Stomach (tissue), 9 donors: ENCODE data around the gene KAT7. TPM values are rescaled to one million over a fixed set of nuclear protein-coding genes. Genes with fewer than 3 reads are reported as not detected.

ENCODE experiments used
- DNase-seq, 2 donors: peaks; one replicate each; pipeline versions ENCODE4 v3.0.0 to v3.0.0-alpha.2; 2013 to 2019
- H3K27ac ChIP-seq, 5 donors: fragments of 200-600 bp in 4 of 5; sonication (generic) in 4 of 5; one replicate each; pipeline ENCODE4 v1.5.1; 2013 to 2019; ENCODE audit warnings: mild to moderate bottlenecking in 1 of 5, moderate library complexity in 1 of 5
- H3K27me3 ChIP-seq, 3 donors: fragments of 200-600 bp; sonication (generic); one replicate each; pipeline ENCODE4 v1.5.1; 2017 to 2019; ENCODE audit warnings: mixed run types in 1 of 3
- H3K36me3 ChIP-seq, 4 donors: fragments of 200-600 bp; sonication (generic); 1 replicate in 3 of 4; 2 replicates in 1 of 4; pipeline ENCODE4 v1.5.1; 2016 to 2019
- H3K4me1 ChIP-seq, 4 donors: fragments of 200-600 bp; sonication (generic); one replicate each; pipeline ENCODE4 v1.5.1; 2016 to 2019
- H3K4me3 ChIP-seq, 4 donors: fragments of 200-600 bp; sonication (generic) in 3 of 4; one replicate each; pipeline ENCODE4 v1.5.1; 2016 to 2019; ENCODE audit warnings: mild to moderate bottlenecking in 1 of 4
- H3K9me3 ChIP-seq, 4 donors: fragments of 200-600 bp; sonication (generic); one replicate each; pipeline ENCODE4 v1.5.1; 2016 to 2019
- EP300 ChIP-seq: sonication (generic); formaldehyde crosslinking; IDR thresholded peaks from one replicate; pipeline ENCODE4 v1.6.1; 2017; ENCODE audit warnings: antibody characterized with exemption
- POLR2A ChIP-seq, 4 donors: fragments of 450-650 bp; IDR thresholded peaks; one replicate each; pipeline ENCODE4 v1.6.1; 2016; ENCODE audit warnings: antibody characterized with exemption in 4 of 4, control low read depth in 2 of 4, mild to moderate bottlenecking in 1 of 4, moderate library complexity in 1 of 4
- POLR2AphosphoS5 ChIP-seq, 3 donors: sonication (generic); formaldehyde crosslinking; IDR thresholded peaks; one replicate each; pipeline ENCODE4 v1.6.1; 2016; ENCODE audit warnings: antibody characterized with exemption in 3 of 3
- WGBS, 5 donors: extraction: QIAGEN DNeasy Blood & Tissue Kit in 3 of 5; methylation state at CpG; one replicate each; pipeline versions ENCODE4 v1.1.5 to v1.1.7; 2013 to 2018; 5-methylcytosine and 5-hydroxymethylcytosine counted together
- intact Hi-C: fragments of 100-400 bp; cut with DNase I; formaldehyde crosslinking; loops from one replicate; pipeline ENCODE4 v1.15.1; 2023; ENCODE audit warnings: low total_unique reads
- polyA plus RNA-seq, 3 donors: library from polyadenylated mRNA; stranded (reverse); fragments of 200-250 nt; gene quantifications; one replicate each; pipeline ENCODE4 v1.2.3, GENCODE V29; 2013
- total RNA-seq, 5 donors: library from RNA; depleted of rRNA; stranded (reverse); fragments of >200 nt; gene quantifications; one replicate each; pipeline versions ENCODE4 v1.1.0 to v1.2.3, GENCODE V29; 2014 to 2016
- TF ChIP-seq, protein P1 (sequence below), 7 experiments: fragments of 450-650 bp in 4 of 7; fragments of 200-600 bp in 3 of 7; sonication (generic) in 3 of 7; IDR thresholded peaks; one replicate each; pipeline ENCODE4 v1.5.1; 2016 to 2019; ENCODE audit warnings: antibody characterized with exemption in 7 of 7, control low read depth in 2 of 7, mild to moderate bottlenecking in 1 of 7
- donor health status: healthy with polysubstance abuse.
- donor health status: Bipolar disorder and iron deficiency.
- donor health status: healthy.

KAT7 gene
- total and polyA plus RNA-seq, 8 donors = 5.0 to 92.4 (median 16.0) TPM

DNA sequence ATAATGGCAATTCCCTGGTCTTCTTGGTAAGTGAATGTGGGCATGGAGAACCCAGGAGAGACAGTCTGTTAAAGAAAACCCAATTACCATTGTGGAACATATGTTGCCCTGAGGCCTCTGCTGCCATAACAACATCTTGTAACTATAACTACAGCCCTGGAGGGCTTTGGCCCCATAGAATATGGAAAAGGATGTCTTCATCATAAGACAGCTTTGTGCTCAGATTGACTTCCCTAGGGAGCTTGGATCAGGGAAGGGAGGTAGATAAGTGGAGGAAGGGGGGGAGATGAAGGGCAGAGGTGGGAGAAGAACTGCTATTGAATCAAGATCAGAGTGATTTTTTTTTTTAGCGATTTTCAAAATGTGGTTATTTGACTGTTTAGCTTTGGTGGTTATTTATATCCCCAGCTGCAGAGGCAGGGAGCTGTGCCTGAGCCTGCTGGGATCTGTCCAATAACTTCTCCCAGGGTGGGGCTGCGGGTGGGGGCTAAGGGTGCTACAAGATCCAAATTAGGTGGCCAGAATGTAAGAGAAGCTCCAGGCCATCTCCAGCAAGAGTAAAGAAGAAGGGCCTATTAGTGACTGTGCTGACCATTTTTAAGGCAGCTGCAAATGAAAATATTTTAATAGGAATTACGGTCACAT is 5.3 kb upstream of the KAT7 start:
- DNase-seq = peak in 1 of 2 donors; percentile 49
- no peaks in the 10 kb centered on the region for H3K9me3 ChIP-seq
- H3K27ac ChIP-seq = peak overlapping the region in 3 of 5 donors; percentile 46 to 68 (median 54)
- TF ChIP-seq POLR2AphosphoS5 (IDR thresholded peaks at IDR 0.05) = no peak
- no peak for TF ChIP-seq POLR2A (IDR thresholded peaks at IDR 0.05)
- no peak for TF ChIP-seq EP300
- TF ChIP-seq, protein P1, sequence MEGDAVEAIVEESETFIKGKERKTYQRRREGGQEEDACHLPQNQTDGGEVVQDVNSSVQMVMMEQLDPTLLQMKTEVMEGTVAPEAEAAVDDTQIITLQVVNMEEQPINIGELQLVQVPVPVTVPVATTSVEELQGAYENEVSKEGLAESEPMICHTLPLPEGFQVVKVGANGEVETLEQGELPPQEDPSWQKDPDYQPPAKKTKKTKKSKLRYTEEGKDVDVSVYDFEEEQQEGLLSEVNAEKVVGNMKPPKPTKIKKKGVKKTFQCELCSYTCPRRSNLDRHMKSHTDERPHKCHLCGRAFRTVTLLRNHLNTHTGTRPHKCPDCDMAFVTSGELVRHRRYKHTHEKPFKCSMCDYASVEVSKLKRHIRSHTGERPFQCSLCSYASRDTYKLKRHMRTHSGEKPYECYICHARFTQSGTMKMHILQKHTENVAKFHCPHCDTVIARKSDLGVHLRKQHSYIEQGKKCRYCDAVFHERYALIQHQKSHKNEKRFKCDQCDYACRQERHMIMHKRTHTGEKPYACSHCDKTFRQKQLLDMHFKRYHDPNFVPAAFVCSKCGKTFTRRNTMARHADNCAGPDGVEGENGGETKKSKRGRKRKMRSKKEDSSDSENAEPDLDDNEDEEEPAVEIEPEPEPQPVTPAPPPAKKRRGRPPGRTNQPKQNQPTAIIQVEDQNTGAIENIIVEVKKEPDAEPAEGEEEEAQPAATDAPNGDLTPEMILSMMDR (IDR thresholded peaks at IDR 0.05) = no peak
- H3K36me3 ChIP-seq = no peaks in the 10 kb centered on the region
- no peak overlapping the region for H3K4me3 ChIP-seq
- peaks cover 18 to 59% (median 35%) of the 10 kb centered on the region in 4 donors for H3K4me1 ChIP-seq
- intact Hi-C loops = loop anchor here (5.0 kb wide), 1 partner anchor 76 kb away; the partner anchor contains the start of gene SLC35B1
- WGBS, 5 donors = 42 to 61% (median 54%) methylated on average over 3 of the region's 3 CpGs
- no peaks in the 10 kb centered on the region for H3K27me3 ChIP-seq

- no peaks in the 10 kb centered on the region for H3K36me3 ChIP-seq
- H3K27me3 ChIP-seq = no peaks in the 10 kb centered on the region
- TF ChIP-seq POLR2AphosphoS5 (IDR thresholded peaks at IDR 0.05) (no peak), EP300 (no peak), POLR2A (IDR thresholded peaks at IDR 0.05) (no peak)
- TF ChIP-seq, protein P1 (IDR thresholded peaks at IDR 0.05) = no peak
- H3K4me1 ChIP-seq = peaks cover 18 to 58% (median 34%) of the 10 kb centered on the region in 4 donors
- intact Hi-C loops = loop anchor here (5.0 kb wide), 1 partner anchor 76 kb away; the partner anchor contains the start of gene SLC35B1
- no peaks in the 10 kb centered on the region for H3K9me3 ChIP-seq
- peak overlapping the region in 4 of 5 donors; percentile 14 to 68 (median 50) for H3K27ac ChIP-seq
- no peak for DNase-seq
- H3K4me3 ChIP-seq = no peak overlapping the region
Observed at GRCh38 chr17:49783791-49784190, 4.7 kb upstream of the KAT7 start.

DNA sequence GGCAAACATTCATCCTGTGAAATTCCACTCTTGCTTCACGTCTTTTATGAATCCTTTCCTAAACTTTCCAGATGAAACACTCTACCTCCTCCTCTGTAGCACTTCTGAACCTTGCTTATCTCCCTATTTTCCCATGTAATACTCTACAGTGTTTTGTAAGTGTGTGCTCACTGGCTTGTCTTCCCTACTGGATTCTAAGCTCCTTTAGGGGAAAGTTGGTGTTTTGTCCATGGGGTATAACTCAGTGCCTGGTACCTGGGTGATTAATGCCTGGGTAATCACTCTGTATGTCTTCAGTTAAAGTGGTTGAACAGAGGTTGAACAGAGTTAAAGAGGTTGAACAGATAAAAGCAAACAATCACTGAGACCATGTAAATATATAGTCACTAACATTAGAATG is 3.8 kb upstream of the KAT7 start:
- no peaks in the 10 kb centered on the region for H3K9me3 ChIP-seq
- no peak overlapping the region for H3K27ac ChIP-seq
- no peaks in the 10 kb centered on the region for H3K36me3 ChIP-seq
- H3K4me3 ChIP-seq = no peak overlapping the region
- peaks cover 16 to 55% (median 30%) of the 10 kb centered on the region in 4 donors for H3K4me1 ChIP-seq
- no peaks in the 10 kb centered on the region for H3K27me3 ChIP-seq
- DNase-seq = no peak
- TF ChIP-seq EP300 = no peak
- no peak for TF ChIP-seq POLR2A (IDR thresholded peaks at IDR 0.05)
- no peak for TF ChIP-seq POLR2AphosphoS5 (IDR thresholded peaks at IDR 0.05)
- TF ChIP-seq, protein P1 (IDR thresholded peaks at IDR 0.05) = no peak
- WGBS, 5 donors = 58 to 72% (median 67%) methylated on average over 1 of the region's 1 CpG
- intact Hi-C loops = loop anchor here (5.0 kb wide), 1 partner anchor 77 kb away; the partner anchor contains the start of gene SLC35B1

- H3K27me3 ChIP-seq = no peaks in the 10 kb centered on the region
- H3K4me3 ChIP-seq = peak overlapping the region; percentile 69 to 98 (median 90)
- H3K4me1 ChIP-seq = peaks cover 23 to 69% (median 44%) of the 10 kb centered on the region in 4 donors
- H3K9me3 ChIP-seq = no peaks in the 10 kb centered on the region
- intact Hi-C loops = no loop called here
- no peak for DNase-seq
- peaks cover 7 to 22% (median 18%) of the 10 kb centered on the region in 4 donors for H3K36me3 ChIP-seq
- H3K27ac ChIP-seq = peak overlapping the region; percentile 33 to 100 (median 100)
- WGBS, 5 donors = 3 to 6% (median 3%) methylated on average over 17 of the region's 17 CpGs
- TF ChIP-seq EP300 (no peak), POLR2AphosphoS5 (IDR thresholded peaks at IDR 0.05) (no peak), POLR2A (IDR thresholded peaks at IDR 0.05) (no peak)
- TF ChIP-seq, protein P1 (IDR thresholded peaks at IDR 0.05) = no peak
Observed at GRCh38 chr17:49787884-49788477, 500 bp upstream of the KAT7 start.
